ENCODE data around the gene DNMT3A.
"Not testable (repeated sequence)": the region's sequence is repeated elsewhere in the genome, so short reads cannot be mapped to it uniquely, and the experiment has no call there.

DNMT3A gene

GRCh38 chr2:25283921-25284320 lies 57.8 kb downstream of the DNMT3A start:
- no peak for DNase-seq (ENCODE audit: low spot score)

DNA sequence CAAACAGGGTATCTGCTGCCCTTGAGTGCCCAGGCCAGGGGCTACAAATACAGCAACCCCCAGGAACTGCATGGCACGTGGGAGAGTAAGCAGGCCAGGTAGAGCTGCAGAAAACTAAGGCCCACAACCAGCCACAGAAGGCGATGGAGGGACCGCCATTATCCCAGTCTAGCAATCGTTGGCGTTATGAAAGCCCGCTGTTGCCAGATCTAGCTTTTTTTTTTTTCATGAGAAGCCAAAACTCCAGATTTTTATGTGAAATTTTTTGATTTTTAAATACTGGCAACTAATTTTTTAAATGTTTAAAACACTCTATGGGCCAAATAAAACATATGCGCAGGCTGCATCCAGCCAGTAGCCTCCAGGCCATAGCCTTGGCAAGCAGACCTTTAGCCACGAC lies 59.8 kb downstream of the DNMT3A start:
- no peak for DNase-seq (ENCODE audit: low spot score)

GRCh38 chr2:25281522-25281921 lies 60.2 kb downstream of the DNMT3A start:
- DNase-seq (ENCODE audit: low spot score) = no peak

DNA sequence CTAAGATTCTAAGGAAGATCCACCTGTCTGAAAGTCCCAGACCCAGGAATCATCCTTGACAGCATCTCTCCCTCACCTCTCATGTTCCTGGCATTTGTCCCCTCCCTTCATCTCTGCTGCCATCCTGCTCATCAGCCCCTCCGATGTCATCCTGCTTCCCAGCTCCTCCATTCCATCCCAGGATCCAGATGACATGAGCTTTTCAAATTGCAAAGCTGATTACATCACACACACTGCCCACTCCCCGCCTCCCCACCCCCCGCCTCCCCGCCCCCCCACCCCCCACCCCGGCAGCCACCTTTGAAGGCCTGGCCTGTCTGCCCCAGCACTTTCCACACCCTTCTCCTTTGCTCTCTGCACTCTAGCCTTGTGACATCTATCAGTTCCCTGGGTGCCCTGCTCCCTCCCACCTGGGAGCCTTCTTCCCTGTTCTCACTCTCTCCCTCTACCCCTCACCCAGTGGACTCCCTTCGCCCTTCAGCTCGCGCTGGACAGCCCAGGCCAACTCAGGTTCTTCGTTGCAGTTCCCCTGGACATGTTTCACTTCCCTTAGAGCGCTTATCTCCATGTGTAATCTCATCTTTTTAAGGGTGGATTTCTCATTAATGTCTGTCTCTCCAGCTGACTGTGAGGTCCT lies 61.6 kb downstream of the DNMT3A start:
- no peak for DNase-seq (ENCODE audit: low spot score)

- peak; percentile 65 for DNase-seq (ENCODE audit: low spot score)
Measured at GRCh38 chr2:25279091-25279651, 62.6 kb downstream of the DNMT3A start.

DNA sequence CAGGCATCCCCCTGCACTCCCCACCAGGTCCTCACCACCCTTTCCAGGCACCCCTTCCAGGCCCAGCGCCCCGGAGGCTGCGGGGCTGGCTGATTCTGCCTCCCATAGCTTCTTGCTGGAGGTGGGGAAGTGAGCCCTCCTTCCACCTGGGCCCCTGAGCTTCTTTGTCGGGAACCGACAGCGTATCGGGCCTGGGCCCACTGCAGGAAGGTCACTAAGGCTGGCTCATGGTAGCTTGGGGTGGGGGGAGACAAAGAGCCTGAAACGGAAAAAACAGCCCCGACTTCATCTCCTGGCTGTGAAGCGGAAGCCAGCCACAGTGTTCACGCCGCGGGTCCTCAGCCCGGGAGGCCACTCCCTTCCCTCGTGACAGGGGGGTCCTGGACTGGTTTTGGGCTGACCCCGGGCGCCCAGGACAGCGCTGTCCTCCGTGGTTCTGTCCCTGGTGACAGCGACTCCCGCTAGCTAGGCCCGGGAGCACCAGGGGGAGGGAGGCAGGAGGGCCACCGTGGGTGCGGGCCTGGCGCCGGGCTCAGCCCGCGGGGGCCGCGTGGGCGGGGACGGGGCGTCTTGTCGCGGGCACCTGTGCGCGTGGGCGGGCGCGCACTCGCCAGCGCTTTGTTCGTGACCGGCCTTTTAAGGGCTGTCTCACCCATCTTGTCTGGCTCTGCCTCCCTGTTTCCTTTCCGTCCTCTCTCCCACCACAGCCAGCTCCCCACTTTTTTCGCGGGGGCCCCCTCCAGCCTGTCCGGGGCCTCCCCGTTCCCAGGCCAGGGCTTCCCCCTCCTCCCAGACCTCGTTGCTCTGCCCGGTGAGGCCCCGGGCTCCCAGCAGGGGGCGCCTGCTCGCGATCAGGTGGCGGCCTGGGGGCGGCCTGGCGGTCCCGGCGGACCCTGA lies 64.9 kb downstream of the DNMT3A start:
- peak; percentile 67 for DNase-seq (ENCODE audit: low spot score)

- no peak for DNase-seq (ENCODE audit: low spot score)
Measured at GRCh38 chr2:25275575-25275965, 66.2 kb downstream of the DNMT3A start.

DNA sequence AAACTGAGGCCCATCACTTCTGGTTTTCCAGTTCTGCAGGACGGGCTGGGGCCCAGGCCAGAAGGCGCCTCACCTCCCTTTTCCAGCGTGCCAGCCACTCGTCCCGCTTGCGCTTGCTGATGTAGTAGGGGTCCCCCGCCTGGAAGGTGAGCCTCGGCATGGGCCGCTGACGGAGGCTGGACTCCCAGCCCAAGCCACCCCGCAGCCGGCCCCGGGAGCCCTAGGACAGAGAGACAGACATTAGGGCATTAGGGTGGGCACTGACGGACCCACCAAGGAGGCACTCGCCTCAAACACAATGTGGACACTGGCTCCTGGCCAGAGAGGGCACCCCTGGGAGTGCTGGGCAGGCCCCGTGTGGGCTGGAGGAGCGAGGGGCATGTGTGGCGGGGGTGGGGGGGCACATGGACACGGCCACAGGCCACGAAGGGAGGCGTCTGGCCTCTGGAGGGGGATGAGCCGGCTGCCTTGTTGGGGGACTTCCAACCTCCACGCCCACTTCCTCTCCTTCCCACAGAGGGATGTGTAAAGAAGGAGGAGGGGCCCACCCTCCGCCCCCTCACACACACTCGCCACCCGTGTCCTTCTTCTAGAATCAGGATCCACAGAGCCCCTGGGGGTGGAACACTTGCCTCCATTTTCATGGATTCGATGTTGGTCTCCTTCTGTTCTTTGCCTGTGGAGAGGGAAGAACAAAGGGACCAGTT lies 66.7 kb downstream of the DNMT3A start:
- no peak for DNase-seq (ENCODE audit: low spot score)

DNA sequence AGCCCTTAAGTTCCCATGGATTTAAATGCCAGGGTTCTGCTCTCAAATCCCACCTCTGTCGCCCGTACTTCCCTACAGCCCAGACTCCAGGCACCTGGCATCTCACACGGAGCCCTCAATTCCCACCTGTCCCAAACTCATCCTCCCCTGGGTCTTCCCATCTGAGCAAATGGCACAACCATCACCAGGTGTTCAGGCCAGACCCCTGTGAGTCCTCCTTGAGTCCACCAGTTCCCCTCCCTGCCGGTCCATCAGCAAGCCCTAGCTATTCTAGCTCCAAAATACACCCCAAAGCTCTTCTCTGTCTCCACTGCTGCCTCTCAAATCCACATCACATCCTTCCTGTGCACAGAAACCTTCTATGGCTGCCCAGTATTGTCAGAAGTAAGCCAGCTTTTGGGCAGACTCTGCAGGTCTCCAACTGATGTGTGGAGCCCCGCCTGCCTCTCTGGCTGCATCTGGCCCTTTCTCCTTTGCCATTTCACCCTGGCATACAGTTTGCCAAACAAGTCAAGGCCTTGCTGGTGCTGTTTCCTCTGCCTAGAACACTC lies 67.7 kb downstream of the DNMT3A start:
- no peak for DNase-seq (ENCODE audit: low spot score)

DNA sequence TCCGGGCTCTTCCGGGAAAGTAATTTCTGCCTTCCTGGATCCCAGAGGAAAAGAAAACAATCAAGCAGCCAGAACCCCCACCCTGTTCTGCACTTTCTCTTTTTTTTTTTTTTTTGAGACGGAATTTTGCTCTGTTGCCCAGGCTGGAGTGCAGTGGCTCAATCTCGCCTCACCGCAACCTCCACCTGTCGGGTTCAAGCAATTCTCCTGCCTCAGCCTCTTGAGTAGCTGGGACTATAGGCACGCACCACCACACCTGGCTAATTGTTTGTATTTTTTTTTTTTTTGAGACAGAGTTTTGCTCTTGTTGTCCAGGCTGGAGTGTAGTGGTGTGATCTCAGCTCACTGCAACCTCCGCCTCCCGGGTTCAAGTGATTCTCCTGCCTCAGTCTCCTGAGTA lies 69.0 kb downstream of the DNMT3A start:
- not testable (repeated sequence) for DNase-seq (ENCODE audit: low spot score)

DNA sequence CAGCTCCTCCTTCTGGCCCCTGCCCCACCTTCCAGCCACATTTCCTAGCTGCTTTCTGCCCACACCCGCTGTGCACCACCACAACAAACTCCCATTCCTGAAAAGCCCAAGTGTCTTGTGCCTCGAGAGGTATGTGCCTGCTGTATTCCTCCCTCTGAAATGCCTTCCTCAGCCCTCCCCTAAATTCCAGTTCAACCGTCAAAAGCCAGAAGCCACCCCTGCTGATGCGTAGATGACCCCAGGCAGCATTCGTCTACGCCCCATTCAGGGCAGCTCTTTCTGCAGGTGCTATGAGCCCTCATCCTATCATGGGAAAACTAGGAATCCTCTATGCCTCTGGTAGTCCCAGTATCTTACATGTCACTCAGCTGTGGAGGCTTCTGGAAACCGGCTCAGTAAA lies 71.7 kb downstream of the DNMT3A start:
- no peak for DNase-seq (ENCODE audit: low spot score)

DNA sequence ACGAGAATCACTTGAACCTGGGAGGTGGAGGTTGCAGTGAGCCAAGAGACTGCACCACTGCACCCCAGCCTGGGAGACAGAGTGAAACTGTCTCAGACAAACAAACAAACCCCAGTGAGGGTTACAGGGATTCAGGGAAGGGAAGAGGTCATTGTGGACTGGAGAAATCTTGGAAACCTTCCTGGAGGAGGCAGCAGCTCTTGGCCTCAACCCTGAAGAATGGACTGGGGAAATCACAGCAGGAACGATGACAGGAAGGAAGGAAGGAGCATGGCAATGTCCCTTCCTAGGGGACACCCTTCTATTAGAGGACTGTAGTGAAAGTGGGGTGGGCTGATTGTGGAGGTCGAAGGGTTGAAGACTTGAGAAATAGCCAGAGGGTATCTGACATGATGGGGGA lies 72.5 kb downstream of the DNMT3A start:
- DNase-seq (ENCODE audit: low spot score) = no peak

- DNase-seq (ENCODE audit: low spot score) = no peak
Measured at GRCh38 chr2:25268139-25268538, 73.6 kb downstream of the DNMT3A start.

GRCh38 chr2:25266399-25266798 lies 75.3 kb downstream of the DNMT3A start:
- DNase-seq (ENCODE audit: low spot score) = no peak

DNA sequence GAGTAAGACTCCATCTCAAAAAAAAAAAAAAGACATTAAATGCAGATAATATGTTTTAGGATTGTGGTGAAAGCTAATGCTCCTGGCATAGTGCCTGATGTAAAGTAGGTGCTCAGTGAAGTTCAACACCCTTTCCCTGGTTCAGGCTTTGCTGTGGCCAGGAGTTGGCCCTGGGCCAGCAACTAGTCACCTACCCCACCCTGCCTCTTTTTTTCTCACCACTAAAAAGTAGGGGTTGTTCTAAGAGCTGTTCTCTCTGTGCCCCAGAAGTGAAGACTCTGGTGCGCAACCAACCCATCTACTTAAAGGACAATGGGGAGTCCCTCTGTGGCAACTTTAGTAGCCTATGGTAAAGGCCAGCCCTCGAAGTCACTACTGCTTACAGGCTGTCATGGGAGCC lies 75.9 kb downstream of the DNMT3A start:
- DNase-seq (ENCODE audit: low spot score) = no peak

DNA sequence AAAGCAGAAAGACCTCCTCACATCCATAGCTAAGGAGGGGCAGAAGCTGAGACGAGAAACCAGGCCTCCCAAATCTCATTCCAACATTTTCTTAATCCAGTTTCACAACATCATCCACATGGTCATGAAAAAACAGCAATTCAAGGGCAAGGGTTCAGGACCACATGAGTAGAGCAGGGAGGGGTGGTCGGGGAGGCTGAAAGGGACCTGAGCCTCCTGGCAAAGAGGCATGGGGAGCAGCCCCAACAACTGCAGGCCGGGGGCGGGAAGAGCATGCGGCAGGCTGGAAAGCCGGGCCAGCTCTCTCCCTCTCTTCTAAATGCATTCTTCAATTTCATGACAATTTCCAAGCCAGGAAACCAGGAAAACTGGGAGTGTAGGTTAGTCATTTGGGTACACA lies 76.7 kb downstream of the DNMT3A start:
- no peak for DNase-seq (ENCODE audit: low spot score)

- DNase-seq (ENCODE audit: low spot score) = no peak
Measured at GRCh38 chr2:25262288-25262687, 79.4 kb downstream of the DNMT3A start.

DNA sequence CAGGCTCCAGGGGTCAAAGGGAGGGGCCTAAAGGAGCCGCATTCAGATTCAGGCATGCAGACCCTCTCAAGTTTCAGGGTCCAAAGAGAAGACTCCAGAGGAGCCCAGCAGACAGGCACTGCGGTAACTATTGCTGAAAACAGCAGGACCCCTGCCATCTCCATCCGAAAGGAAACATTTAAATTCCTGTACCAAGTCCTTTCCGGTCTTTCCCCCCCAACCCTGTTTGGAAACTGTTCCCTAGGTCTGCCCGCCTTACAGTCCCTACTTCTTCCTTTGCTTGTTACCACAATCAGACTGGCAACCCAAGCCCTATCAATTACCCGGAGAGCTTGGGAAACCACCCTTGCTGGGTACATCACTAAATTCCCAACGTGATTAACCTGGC lies 82.0 kb downstream of the DNMT3A start:
- DNase-seq (ENCODE audit: low spot score) = no peak

DNA sequence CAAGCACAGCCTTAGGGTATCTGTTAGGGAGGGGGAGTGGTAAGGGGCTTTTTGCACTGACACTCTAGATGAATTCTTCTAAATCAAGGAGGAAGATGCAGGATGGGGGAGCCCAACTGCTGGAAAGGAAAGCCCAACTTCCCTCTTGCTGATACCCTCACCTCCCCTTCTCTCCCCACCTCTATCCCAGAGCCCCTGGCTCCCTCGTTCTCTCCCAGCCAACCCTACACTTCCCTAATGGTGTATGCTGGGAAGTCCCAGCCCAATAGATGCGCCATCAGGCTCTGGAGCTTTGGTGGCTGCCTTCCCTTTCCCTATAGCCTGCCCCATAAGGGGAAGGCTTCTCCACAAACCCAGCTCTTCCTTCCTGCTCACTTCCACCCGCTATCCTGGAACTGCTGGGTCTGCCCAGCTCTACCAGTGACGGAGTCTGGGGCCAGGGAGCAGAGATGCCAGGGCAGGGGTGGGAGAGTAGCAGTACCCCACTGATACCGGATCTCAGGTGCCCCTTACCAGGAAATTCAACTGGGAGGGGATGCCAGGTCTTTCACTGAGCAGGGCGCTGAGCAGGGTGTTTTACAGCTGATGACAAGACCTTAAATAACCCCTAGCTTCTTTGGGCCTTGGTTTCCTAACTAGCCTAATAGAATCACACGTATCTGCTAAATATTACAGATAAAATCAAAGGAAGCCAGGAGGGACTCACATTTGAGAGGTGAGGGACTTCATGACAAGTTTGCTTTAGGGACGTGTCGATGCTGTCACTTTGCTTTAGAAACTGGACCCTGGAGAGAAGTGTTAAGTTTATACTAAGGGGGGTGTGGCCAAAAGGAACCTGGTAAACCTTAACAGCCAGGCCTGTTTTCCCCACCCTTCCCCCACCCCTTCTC lies 82.6 kb downstream of the DNMT3A start:
- no peak for DNase-seq (ENCODE audit: low spot score)

DNA sequence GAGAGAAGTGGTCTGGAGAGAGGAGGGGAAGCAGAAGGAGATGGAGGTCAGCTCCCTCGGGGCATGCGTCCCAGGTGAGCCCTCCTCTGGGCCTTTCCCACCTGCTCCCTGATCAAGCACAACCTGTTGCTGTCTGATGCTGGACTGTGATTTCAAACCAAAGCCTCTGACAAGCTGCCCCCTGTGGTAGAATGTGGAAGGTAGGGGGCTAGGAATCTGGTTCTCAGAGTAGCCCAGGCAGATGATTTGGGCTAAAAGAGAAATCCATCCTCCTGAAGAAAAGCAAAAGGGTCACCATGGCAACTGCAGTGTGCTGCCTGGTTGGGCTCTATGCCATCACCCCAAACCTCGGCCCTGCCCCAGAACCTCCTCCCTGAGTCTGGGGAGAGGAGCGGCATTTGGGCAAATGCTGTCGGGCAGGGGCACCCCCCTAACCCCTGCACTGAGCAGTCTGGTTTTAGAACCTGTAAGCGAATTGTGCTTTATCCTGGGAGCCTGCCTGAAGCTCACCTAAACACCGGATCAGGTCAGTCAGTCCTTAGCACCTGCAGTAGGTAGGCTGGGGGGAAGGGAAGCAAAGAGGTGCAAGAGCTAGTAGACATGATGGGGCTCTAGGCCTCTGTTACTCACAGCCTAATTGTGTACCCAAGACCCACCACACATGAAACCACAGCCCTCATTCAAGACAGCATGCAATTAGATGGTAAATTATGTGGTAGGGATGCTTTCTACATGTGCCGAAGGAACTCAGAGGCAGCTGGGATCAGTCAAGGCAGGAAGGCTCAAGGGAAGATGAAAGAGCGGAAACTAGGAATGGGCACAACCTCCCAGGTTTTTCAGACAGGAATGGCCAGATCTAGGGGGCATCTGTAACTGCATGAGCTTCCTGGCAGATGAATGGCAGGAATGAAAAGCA lies 83.5 kb downstream of the DNMT3A start:
- DNase-seq (ENCODE audit: low spot score) = no peak

Data from NAMALWA (cell line).